Measurements from ENCODE around the gene ANKRD45. TPM values are rescaled to one million over a fixed set of nuclear protein-coding genes. Genes with fewer than 3 reads are reported as not detected.

ANKRD45 gene
- total and polyA plus RNA-seq, 2 of the 13 experiments (the other 11 are each of a cell fraction or from before 2014, with no cell fraction given): not detected

- TF ChIP-seq ZSCAN5A (CRISPR knock-in tag; IDR thresholded peaks at IDR 0.05; ENCODE audit: borderline replicate concordance) (no peak; the same call in 1 of the 2 replicates), MEIS1 (CRISPR knock-in tag; IDR thresholded peaks at IDR 0.05; ENCODE audit: borderline replicate concordance) (0 out of 2 replicates have a peak, but pooled peaks have one; percentile 35), SAP130 (CRISPR knock-in tag; IDR thresholded peaks at IDR 0.05; ENCODE audit: low read depth) (peak; percentile 89), DNMT1 (CRISPR knock-in tag; IDR thresholded peaks at IDR 0.05) (no peak), ZNF691 (CRISPR knock-in tag; IDR thresholded peaks at IDR 0.05; ENCODE audit: borderline replicate concordance, low read depth) (0 out of 2 replicates have a peak, but pooled peaks have one; percentile 16), ZNF124 (CRISPR knock-in tag; IDR thresholded peaks at IDR 0.05) (peak; percentile 88; the same call in 1 of the 2 replicates), PPARG (CRISPR knock-in tag; conservative IDR thresholded peaks at IDR 0.05) (peak; percentile 68), ZNF274 (CRISPR knock-in tag; IDR thresholded peaks at IDR 0.05) (peak; percentile 76), GPN1 (CRISPR knock-in tag; IDR thresholded peaks at IDR 0.05; ENCODE audit: borderline replicate concordance) (no peak; the same call in 1 of the 2 replicates), ZBTB7B (CRISPR knock-in tag; IDR thresholded peaks at IDR 0.05) (peak; percentile 47; the same call in 1 of the 2 replicates), ZNF549 (CRISPR knock-in tag; IDR thresholded peaks at IDR 0.05) (no peak), DNMT3B (CRISPR knock-in tag; conservative IDR thresholded peaks at IDR 0.05) (no peak; the same call in 1 of the 2 replicates), ZFX (CRISPR knock-in tag; IDR thresholded peaks at IDR 0.05; ENCODE audit: low read depth) (peak; percentile 92), NCOA5 (CRISPR knock-in tag; IDR thresholded peaks at IDR 0.05) (no peak), RFX1 (IDR thresholded peaks at IDR 0.05) (no peak), RBAK (CRISPR knock-in tag; IDR thresholded peaks at IDR 0.05) (no peak), ELF1 (CRISPR knock-in tag; IDR thresholded peaks at IDR 0.05) (peak; percentile 93), ZNF17 (CRISPR knock-in tag; IDR thresholded peaks at IDR 0.05) (no peak), ZNF713 (CRISPR knock-in tag; IDR thresholded peaks at IDR 0.05) (no peak)
- TF ChIP-seq, protein P1, sequence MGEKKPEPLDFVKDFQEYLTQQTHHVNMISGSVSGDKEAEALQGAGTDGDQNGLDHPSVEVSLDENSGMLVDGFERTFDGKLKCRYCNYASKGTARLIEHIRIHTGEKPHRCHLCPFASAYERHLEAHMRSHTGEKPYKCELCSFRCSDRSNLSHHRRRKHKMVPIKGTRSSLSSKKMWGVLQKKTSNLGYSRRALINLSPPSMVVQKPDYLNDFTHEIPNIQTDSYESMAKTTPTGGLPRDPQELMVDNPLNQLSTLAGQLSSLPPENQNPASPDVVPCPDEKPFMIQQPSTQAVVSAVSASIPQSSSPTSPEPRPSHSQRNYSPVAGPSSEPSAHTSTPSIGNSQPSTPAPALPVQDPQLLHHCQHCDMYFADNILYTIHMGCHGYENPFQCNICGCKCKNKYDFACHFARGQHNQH (CRISPR knock-in tag; IDR thresholded peaks at IDR 0.05): peak; percentile 93
- TF ChIP-seq, protein P2, sequence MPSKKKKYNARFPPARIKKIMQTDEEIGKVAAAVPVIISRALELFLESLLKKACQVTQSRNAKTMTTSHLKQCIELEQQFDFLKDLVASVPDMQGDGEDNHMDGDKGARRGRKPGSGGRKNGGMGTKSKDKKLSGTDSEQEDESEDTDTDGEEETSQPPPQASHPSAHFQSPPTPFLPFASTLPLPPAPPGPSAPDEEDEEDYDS (CRISPR knock-in tag; IDR thresholded peaks at IDR 0.05): peak; percentile 71
- TF ChIP-seq, protein P3, sequence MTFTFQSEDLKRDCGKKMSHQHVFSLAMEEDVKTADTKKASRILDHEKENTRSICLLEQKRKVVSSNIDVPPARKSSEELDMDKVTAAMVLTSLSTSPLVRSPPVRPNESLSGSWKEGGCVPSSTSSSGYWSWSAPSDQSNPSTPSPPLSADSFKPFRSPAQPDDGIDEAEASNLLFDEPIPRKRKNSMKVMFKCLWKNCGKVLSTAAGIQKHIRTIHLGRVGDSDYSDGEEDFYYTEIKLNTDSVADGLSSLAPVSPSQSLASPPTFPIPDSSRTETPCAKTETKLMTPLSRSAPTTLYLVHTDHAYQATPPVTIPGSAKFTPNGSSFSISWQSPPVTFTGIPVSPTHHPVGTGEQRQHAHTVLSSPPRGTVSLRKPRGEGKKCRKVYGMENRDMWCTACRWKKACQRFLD (CRISPR knock-in tag; IDR thresholded peaks at IDR 0.05; ENCODE audit: borderline replicate concordance): no peak
- TF ChIP-seq, protein P4, sequence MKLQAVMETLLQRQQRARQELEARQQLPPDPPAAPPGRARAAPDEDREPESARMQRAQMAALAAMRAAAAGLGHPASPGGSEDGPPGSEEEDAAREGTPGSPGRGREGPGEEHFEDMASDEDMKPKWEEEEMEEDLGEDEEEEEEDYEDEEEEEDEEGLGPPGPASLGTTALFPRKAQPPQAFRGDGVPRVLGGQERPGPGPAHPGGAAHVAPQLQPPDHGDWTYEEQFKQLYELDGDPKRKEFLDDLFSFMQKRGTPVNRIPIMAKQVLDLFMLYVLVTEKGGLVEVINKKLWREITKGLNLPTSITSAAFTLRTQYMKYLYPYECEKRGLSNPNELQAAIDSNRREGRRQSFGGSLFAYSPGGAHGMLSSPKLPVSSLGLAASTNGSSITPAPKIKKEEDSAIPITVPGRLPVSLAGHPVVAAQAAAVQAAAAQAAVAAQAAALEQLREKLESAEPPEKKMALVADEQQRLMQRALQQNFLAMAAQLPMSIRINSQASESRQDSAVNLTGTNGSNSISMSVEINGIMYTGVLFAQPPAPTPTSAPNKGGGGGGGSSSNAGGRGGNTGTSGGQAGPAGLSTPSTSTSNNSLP (IDR thresholded peaks at IDR 0.05; ENCODE audit: low read depth, low read length): no peak
Observed at GRCh38 chr1:173714759-173715537, 45.3 kb upstream of the ANKRD45 start, which contains the start of gene KLHL20 (continued).
